VCaP (cell line): Measurements from ENCODE around the gene GPHN.
A peak's percentile ranks its signal among the peaks of the same experiment; 100 is the strongest.

ENCODE experiments used
- H3K27ac ChIP-seq: fragments of 450-650 bp; 2 replicates; pipeline ENCODE4 v1.5.1; 2017
- CTCF ChIP-seq: fragments of 450-650 bp; conservative IDR thresholded peaks from 2 replicates; pipeline ENCODE4 v1.5.1; 2017; ENCODE audit warnings: mild to moderate bottlenecking, moderate library complexity

GPHN gene

GRCh38 chr14:66850258-66850888 lies 342.4 kb downstream of the GPHN start:
- no peak for TF ChIP-seq CTCF

GRCh38 chr14:66853311-66853710 lies 345.4 kb downstream of the GPHN start:
- no peak for TF ChIP-seq CTCF
- H3K27ac ChIP-seq = no peak overlapping the region

More at GRCh38 chr14:66850258-66850888, 342.4 kb downstream of the GPHN start:
- no peak overlapping the region for H3K27ac ChIP-seq

- no peak overlapping the region for H3K27ac ChIP-seq
- TF ChIP-seq CTCF = no peak
These were observed 349.9 kb downstream of the GPHN start for GRCh38 chr14:66857867-66858266.

GRCh38 chr14:66859063-66859671 lies 351.2 kb downstream of the GPHN start:
- no peak for TF ChIP-seq CTCF
- H3K27ac ChIP-seq = no peak overlapping the region

- no peak overlapping the region for H3K27ac ChIP-seq
- TF ChIP-seq CTCF = no peak
These were observed 373.6 kb downstream of the GPHN start for GRCh38 chr14:66881596-66881995.

- TF ChIP-seq CTCF = no peak
- peak overlapping the region; percentile 35 for H3K27ac ChIP-seq
These were observed 376.2 kb downstream of the GPHN start for GRCh38 chr14:66884149-66884548.

- no peak overlapping the region for H3K27ac ChIP-seq
- no peak for TF ChIP-seq CTCF
These were observed 392.8 kb downstream of the GPHN start for GRCh38 chr14:66900719-66901118.
